ENCODE data around the gene ATP2C1.

- TF ChIP-seq EZH2phosphoT487 (IDR thresholded peaks at IDR 0.05; ENCODE audit: low read depth, severe bottlenecking, unreplicated experiment) (no peak), CTCF (IDR thresholded peaks at IDR 0.05; ENCODE audit: poor library complexity) (no peak), EZH2 (IDR thresholded peaks at IDR 0.05; ENCODE audit: borderline replicate concordance) (no peak)
Observed at GRCh38 chr3:130849091-130849552, 44.8 kb upstream of the ATP2C1 start.

Data from hepatocyte (in vitro differentiated cells).